Breast epithelium (tissue), 4 donors: Measurements from ENCODE around the gene ARHGAP26. TPM values are rescaled to one million over a fixed set of nuclear protein-coding genes. Genes with fewer than 3 reads are reported as not detected.

Experiments used
- DNase-seq, 2 donors: peaks; one replicate each; pipeline ENCODE4 v3.0.0-alpha.2; 2019; ENCODE audit warnings: low spot score in 2 of 2
- H3K27ac ChIP-seq, 2 donors: fragments of 200-600 bp; sonication (generic) in 1 of 2; one replicate each; pipeline ENCODE4 v1.5.1; 2016 to 2019; ENCODE audit warnings: mild to moderate bottlenecking in 1 of 2
- H3K27me3 ChIP-seq, 2 donors: fragments of 200-600 bp; sonication (generic) in 1 of 2; one replicate each; pipeline versions ENCODE4 v1.5.1 to v1.6.0; 2017 to 2019; ENCODE audit warnings: control low read depth in 1 of 2, mild to moderate bottlenecking in 1 of 2
- H3K36me3 ChIP-seq: fragments of 200-600 bp; one replicate; pipeline ENCODE4 v1.5.1; 2019
- H3K4me1 ChIP-seq, 2 donors: fragments of 200-600 bp; sonication (generic); one replicate each; pipeline ENCODE4 v1.5.1; 2016 to 2019; ENCODE audit warnings: control low read depth in 1 of 2
- H3K4me3 ChIP-seq, 3 donors: fragments of 200-600 bp; sonication (generic); 1 replicate in 2 of 3; 2 replicates in 1 of 3; pipeline ENCODE4 v1.5.1; 2016 to 2019; ENCODE audit warnings: mild to moderate bottlenecking in 3 of 3, moderate library complexity in 2 of 3
- H3K9me3 ChIP-seq, 2 donors: fragments of 200-600 bp; sonication (generic) in 1 of 2; one replicate each; pipeline ENCODE4 v1.5.1; 2016 to 2019; ENCODE audit warnings: control low read depth in 1 of 2
- POLR2A ChIP-seq: fragments of 450-650 bp; IDR thresholded peaks from one replicate; pipeline ENCODE4 v1.6.1; 2016; ENCODE audit warnings: antibody characterized with exemption, mild to moderate bottlenecking, moderate library complexity
- POLR2AphosphoS5 ChIP-seq, 3 donors: sonication (generic); formaldehyde crosslinking; IDR thresholded peaks; one replicate each; pipeline ENCODE4 v1.6.1; 2017; ENCODE audit warnings: antibody characterized with exemption in 3 of 3
- intact Hi-C: fragments of 100-400 bp; cut with DNase I; formaldehyde crosslinking; loops from one replicate; pipeline ENCODE4 v1.15.1; 2023; ENCODE audit warnings: low total_unique reads
- total RNA-seq, 3 donors: library from RNA; depleted of rRNA; stranded (reverse); fragments of >200 nt; gene quantifications; one replicate each; pipeline ENCODE4 v1.1.0, GENCODE V29; 2016
- TF ChIP-seq, protein P1 (sequence below), 3 donors: fragments of 450-650 bp; IDR thresholded peaks; one replicate each; pipeline ENCODE4 v1.5.1; 2016 to 2017; ENCODE audit warnings: antibody characterized with exemption in 3 of 3, mild to moderate bottlenecking in 3 of 3, moderate library complexity in 3 of 3

ARHGAP26 gene
- total RNA-seq, 3 donors from 2014 or later, result 33.1 to 89.0 (median 56.4) TPM

DNA sequence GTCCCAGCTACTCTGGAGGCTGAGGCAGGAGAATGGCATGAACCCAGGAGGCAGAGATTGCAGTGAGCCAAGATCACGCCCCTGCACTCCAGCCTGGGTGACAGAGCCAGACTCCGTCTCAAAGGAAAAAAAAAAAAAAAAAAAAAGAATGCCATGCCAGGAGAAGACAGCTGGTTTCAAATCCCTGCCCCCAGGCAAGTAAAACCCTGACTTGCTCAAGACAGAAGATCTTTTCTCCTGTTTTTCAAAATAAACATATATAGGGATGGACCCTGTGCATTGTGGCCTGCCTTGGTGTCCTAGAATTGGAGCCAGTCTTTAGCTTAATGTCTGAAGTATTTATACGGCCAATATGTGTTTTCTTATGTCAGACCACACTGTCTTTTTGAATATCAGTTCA is 456.2 kb downstream of the ARHGAP26 start:
- DNase-seq, result no peak
- no peak overlapping the region for H3K27ac ChIP-seq
- H3K4me3 ChIP-seq, result no peak overlapping the region
- H3K27me3 ChIP-seq, result no peaks in the 10 kb centered on the region
- TF ChIP-seq, protein P1, sequence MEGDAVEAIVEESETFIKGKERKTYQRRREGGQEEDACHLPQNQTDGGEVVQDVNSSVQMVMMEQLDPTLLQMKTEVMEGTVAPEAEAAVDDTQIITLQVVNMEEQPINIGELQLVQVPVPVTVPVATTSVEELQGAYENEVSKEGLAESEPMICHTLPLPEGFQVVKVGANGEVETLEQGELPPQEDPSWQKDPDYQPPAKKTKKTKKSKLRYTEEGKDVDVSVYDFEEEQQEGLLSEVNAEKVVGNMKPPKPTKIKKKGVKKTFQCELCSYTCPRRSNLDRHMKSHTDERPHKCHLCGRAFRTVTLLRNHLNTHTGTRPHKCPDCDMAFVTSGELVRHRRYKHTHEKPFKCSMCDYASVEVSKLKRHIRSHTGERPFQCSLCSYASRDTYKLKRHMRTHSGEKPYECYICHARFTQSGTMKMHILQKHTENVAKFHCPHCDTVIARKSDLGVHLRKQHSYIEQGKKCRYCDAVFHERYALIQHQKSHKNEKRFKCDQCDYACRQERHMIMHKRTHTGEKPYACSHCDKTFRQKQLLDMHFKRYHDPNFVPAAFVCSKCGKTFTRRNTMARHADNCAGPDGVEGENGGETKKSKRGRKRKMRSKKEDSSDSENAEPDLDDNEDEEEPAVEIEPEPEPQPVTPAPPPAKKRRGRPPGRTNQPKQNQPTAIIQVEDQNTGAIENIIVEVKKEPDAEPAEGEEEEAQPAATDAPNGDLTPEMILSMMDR (IDR thresholded peaks at IDR 0.05), result no peak
- TF ChIP-seq POLR2A, result no peak
- no peak for TF ChIP-seq POLR2AphosphoS5 (IDR thresholded peaks at IDR 0.05)
- H3K36me3 ChIP-seq, result no peaks in the 10 kb centered on the region
- intact Hi-C loops, result no loop called here
- H3K4me1 ChIP-seq, result no peaks in the 10 kb centered on the region
- no peaks in the 10 kb centered on the region for H3K9me3 ChIP-seq

DNA sequence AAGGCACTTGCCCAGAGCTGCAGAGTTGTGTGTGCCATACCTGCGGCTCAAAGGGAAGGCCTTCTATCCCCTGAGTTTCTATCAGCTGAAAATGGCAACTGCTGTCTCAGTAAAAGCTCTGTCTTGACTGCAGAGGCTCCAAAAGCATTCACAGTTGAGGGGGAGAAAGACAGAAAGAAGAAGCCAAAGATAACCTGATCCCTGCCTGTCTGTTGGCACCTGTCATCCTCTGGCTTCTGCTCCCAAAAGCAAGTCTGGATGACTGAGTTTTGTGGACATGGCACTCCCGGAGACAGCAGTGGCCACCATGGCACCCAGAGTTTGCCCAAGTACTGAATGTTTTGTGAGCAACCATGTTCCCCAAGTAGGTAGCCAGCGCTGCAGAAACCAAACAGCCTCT is 456.7 kb downstream of the ARHGAP26 start:
- intact Hi-C loops, result no loop called here
- Histone ChIP-seq H3K4me3 (no peak overlapping the region), H3K27me3 (no peaks in the 10 kb centered on the region), H3K36me3 (no peaks in the 10 kb centered on the region), H3K9me3 (no peaks in the 10 kb centered on the region), H3K4me1 (no peaks in the 10 kb centered on the region), H3K27ac (no peak overlapping the region)
- DNase-seq, result no peak
- TF ChIP-seq, protein P1 (IDR thresholded peaks at IDR 0.05), result no peak
- TF ChIP-seq POLR2A (no peak), POLR2AphosphoS5 (IDR thresholded peaks at IDR 0.05) (no peak)

DNA sequence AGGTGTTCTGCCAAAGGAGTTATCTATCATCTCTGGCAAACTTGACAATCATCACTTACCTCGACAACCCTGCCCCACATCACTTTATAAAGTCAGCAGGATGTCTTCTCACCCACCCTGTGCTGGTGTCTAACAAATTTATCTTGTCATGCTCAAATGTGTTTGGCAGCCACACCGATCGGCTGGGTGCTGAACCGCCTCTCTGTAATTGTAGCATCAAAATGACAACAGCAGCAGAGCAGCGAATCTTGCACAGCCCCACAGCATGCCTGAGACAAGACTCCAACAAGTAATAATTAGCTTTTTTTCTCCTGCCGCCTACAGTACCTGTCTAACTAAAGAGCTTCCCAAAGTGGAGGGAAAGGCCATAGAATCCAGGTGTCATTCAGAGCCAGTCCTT is 457.1 kb downstream of the ARHGAP26 start:
- DNase-seq, result no peak
- no peak overlapping the region for H3K4me3 ChIP-seq
- H3K27me3 ChIP-seq, result no peaks in the 10 kb centered on the region
- no peaks in the 10 kb centered on the region for H3K4me1 ChIP-seq
- no peaks in the 10 kb centered on the region for H3K9me3 ChIP-seq
- TF ChIP-seq POLR2AphosphoS5 (IDR thresholded peaks at IDR 0.05) (no peak), POLR2A (no peak)
- TF ChIP-seq, protein P1 (IDR thresholded peaks at IDR 0.05), result no peak
- H3K36me3 ChIP-seq, result no peaks in the 10 kb centered on the region
- intact Hi-C loops, result no loop called here
- H3K27ac ChIP-seq, result no peak overlapping the region

DNA sequence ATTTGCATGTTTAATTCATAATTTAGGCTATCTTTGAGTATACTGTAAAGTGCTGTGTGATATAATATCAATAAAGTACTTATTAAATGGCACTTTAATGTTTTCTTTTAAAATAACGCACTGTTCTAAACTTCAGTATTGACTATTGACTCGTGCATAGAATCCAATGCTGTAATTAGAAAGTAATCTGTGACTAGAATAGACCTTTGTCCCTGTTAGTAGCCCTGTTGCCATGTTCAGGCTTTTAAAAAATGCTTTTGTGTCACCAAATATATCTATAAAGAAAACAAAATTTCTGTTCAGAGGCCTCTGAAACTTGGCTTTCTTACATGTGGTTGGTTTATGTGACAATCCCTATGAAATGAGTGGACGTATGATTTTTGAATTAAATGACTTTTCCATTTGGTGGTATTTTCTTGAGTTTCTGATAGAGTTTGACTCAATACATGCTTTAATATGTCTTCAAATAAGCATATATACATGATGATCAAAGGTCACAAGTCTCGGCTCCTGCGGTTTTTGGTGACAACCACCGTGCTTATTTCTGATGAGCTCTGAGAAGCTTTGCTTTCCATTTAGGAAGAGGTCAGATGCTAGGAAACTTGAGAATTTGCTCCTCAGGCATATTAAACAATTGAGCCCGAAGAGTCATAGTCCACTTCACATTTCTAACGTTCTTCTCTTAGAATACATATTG is 458.6 kb downstream of the ARHGAP26 start:
- no peak overlapping the region for H3K27ac ChIP-seq
- H3K27me3 ChIP-seq, result no peaks in the 10 kb centered on the region
- H3K4me1 ChIP-seq, result no peaks in the 10 kb centered on the region
- DNase-seq, result no peak
- no peak for TF ChIP-seq POLR2A
- TF ChIP-seq, protein P1 (IDR thresholded peaks at IDR 0.05), result no peak
- TF ChIP-seq POLR2AphosphoS5 (IDR thresholded peaks at IDR 0.05), result no peak
- intact Hi-C loops, result no loop called here
- H3K9me3 ChIP-seq, result no peaks in the 10 kb centered on the region
- H3K36me3 ChIP-seq, result no peaks in the 10 kb centered on the region
- no peak overlapping the region for H3K4me3 ChIP-seq

DNA sequence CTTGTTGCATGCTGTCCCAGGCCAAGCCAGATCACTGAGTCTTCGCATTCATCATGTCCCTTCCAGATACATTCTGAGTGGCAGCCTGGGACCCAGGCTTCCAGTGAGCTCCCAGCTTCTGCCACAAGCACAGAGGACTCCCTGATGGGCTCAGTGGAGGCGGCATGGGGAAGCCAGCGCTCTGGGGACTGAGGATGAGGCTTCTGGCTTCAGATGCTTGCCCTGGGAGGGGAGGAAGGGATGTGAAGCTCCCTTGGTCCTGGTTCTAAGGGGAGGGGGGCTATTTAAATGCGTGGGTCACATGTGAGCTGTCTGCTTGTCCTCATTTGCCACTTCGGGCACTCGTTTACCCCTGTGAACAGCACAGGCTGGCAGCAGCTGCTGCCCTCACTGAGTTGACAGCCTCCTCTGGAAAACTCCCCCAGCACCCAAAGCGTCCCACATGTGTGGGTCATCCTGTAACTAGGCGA is 459.3 kb downstream of the ARHGAP26 start:
- no peaks in the 10 kb centered on the region for H3K27me3 ChIP-seq
- TF ChIP-seq, protein P1 (IDR thresholded peaks at IDR 0.05), result no peak
- TF ChIP-seq POLR2A (no peak), POLR2AphosphoS5 (IDR thresholded peaks at IDR 0.05) (no peak)
- no peaks in the 10 kb centered on the region for H3K36me3 ChIP-seq
- H3K4me1 ChIP-seq, result no peaks in the 10 kb centered on the region
- no peak for DNase-seq
- intact Hi-C loops, result no loop called here
- H3K27ac ChIP-seq, result peak overlapping the region in 1 of 2 donors; percentile 48
- no peak overlapping the region for H3K4me3 ChIP-seq
- no peaks in the 10 kb centered on the region for H3K9me3 ChIP-seq
